ENCODE results near the gene PHACTR3. TPM values are rescaled to one million over a fixed set of nuclear protein-coding genes. Genes with fewer than 3 reads are reported as not detected.
A peak's percentile ranks its signal among the peaks of the same experiment; 100 is the strongest.

Gene PHACTR3
- total RNA-seq, 1 donor from 2014 or later: 9.9 TPM

DNA sequence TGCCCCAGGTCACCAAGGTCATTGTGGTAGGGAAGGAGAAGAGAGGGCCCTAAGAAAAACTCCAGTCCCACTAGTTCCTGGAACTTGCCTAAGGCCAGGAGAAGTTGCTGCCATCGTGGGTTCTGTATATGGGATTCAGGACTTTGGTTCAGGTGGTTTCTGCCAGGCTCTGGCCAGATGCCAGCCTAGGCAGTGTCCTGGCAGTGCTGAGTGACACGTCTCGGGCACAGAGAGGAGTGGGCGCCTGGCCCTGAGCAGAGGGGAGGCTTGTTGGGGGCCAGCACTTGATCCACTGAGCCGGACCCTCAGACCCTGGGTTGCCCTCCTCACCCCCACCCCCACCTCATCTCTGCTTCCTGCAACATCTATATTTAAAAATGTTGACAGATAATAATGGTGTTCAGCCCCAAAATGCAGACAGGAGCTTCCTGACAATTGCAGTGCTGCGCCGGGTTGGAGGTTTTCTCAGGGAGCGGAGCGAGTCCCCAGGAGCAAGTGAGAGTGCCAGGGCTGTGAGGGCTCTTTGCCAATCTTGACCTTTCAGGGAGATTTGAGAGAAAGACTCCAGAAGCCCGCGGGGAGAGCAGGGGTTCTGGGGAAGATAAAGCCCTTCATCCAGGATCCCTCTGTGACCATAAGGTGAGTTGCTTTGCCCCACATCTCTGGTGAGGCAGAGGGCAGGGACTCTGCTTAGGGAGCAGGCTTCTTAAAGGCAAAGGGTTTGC is 71.9 kb downstream of the PHACTR3 start:
- DNase-seq (ENCODE audit: missing footprints): no peak
- ATAC-seq: peak; percentile 20
- intact Hi-C loops (cut with DNase I): no loop called here

DNA sequence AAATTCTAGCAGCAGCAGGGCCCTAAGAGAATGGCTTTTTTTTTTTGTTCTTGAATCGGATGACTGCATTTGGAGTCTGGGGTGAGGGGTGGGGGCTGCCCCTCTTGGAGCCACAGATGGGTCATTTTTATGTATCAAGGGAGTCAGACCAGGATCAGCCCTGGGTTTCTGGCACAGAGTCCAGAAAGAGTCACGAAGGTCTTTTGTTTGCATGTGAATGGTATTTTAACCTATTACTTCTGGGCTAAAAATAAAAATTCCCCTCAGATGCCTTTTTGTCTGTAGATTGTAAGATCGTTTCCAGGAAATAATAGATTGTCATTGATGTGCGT is 72.5 kb downstream of the PHACTR3 start:
- DNase-seq (ENCODE audit: missing footprints): no peak
- intact Hi-C loops (cut with DNase I): no loop called here
- ATAC-seq: no peak

DNA sequence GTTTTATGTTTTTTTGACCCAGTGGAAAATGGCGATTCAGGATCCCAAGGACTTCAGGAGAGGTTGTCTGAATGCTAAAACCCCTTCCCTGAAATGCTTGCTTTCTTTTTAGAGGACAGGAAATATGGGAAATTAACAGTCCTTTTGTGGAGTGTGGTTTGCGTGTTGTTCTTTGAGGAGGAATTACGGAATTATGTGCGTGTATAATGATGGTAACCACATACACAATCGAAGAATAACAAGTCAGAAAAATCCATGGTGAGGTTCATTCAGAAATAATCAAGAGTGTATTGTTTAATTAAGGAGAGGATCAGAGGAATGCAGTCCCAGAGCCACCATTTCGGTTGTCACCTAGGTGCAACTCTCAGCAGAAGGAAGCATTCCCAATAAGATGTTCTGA is 73.2 kb downstream of the PHACTR3 start:
- intact Hi-C loops (cut with DNase I): no loop called here
- no peak for ATAC-seq
- DNase-seq (ENCODE audit: missing footprints): no peak

DNA sequence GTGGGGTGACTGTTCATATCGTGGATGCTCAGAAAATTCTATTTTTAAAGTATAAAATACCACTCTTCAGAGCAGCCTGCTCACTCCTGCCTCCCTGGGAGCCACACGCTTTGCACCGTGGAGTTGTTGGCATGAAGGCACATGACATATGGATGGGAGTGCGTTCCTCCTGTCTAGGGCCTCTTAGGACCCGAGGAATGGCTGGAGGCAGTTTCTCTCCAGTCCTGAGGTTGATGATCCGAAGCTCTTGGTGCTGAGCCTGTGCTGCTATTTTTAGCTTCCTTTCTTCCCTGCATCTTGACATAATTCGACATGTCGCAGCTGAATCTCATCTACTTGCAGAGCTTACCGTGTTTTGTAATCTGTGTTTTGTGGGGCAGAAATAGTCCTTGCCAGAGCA is 73.9 kb downstream of the PHACTR3 start:
- no peak for ATAC-seq
- intact Hi-C loops (cut with DNase I): no loop called here
- DNase-seq (ENCODE audit: missing footprints): no peak

DNA sequence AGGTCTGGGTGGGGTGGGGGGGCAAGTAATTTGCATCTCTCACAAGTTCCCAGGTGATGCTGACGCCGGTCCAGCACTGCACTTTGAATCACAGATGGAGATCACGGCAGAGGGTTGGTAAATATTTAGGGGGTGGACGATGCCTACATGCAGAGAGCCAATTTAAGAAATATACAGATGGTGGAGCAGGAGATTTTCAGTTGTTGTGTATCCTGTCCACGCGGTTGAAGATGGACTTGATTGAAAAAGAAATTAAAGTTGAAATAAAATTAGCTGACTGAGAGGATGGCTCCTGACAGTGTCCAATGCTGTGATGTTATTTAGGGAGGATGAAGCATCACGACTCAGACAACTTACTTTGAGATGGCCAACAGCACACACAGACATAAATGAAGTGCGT is 74.6 kb downstream of the PHACTR3 start:
- intact Hi-C loops (cut with DNase I): no loop called here
- no peak for DNase-seq (ENCODE audit: missing footprints)
- ATAC-seq: no peak

DNA sequence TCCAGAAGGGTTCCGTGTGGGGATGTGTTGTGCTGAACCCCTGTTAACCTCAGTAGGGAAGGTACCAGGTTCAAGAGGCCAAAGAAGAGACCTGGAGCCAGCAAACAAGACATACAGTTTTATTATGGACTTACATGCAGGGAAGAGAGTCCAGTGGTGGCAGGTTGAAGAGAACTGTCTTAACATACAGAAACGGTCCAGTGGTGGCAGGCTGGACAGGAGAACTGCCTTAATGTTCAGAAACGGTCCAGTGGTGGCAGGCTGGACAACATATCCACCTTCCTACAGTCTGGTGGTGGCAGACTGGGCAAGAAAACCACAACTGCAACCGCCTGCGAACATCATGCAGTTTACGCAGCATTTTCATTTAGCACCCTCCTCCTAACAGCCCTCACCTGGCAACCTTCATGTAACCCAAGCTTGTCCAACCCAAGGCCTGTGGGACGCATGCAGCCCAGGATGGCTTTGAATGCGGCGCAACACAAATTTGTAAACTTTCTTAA is 75.9 kb downstream of the PHACTR3 start:
- intact Hi-C loops (cut with DNase I): no loop called here
- DNase-seq (ENCODE audit: missing footprints): no peak
- ATAC-seq: no peak

- intact Hi-C loops (cut with DNase I): no loop called here
- ATAC-seq (no peak), DNase-seq (ENCODE audit: missing footprints) (no peak)
These were observed 76.5 kb downstream of the PHACTR3 start for GRCh38 chr20:59680852-59681251.

GRCh38 chr20:59682603-59683002 is 78.3 kb downstream of the PHACTR3 start:
- intact Hi-C loops (cut with DNase I): no loop called here
- ATAC-seq (no peak), DNase-seq (ENCODE audit: missing footprints) (no peak)

GRCh38 chr20:59683181-59683580 is 78.8 kb downstream of the PHACTR3 start:
- no peak for DNase-seq (ENCODE audit: missing footprints)
- intact Hi-C loops (cut with DNase I): no loop called here
- no peak for ATAC-seq

- no peak for DNase-seq (ENCODE audit: missing footprints)
- ATAC-seq: no peak
- intact Hi-C loops (cut with DNase I): no loop called here
These were observed 80.4 kb downstream of the PHACTR3 start for GRCh38 chr20:59684685-59685242.

GRCh38 chr20:59686404-59687346 is 82.3 kb downstream of the PHACTR3 start:
- DNase-seq (ENCODE audit: missing footprints): no peak
- intact Hi-C loops (cut with DNase I): no loop called here
- ATAC-seq: no peak

DNA sequence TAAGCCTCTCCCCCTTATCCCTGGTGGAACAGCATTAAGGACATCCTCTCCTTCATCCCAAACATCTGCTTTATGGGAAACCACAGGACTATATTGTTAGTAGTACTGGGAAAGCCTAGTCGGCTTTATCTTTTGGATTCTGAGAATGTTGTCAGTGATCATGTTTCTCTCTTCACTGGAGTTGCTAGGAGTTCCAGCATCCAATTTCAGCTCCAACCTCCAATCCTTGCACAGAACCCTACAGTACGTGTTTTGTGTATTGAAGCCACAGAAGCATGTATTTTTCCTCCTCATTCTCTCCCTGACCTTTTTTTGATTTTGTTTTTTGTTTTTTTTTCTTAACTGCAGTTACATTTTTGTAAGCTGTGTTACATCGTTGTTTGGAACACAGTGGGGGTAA is 84.0 kb downstream of the PHACTR3 start:
- no peak for ATAC-seq
- DNase-seq (ENCODE audit: missing footprints): no peak
- intact Hi-C loops (cut with DNase I): no loop called here

GRCh38 chr20:59688999-59689398 is 84.7 kb downstream of the PHACTR3 start:
- ATAC-seq: peak; percentile 37

GRCh38 chr20:59690101-59690500 is 85.8 kb downstream of the PHACTR3 start:
- ATAC-seq (no peak), DNase-seq (ENCODE audit: missing footprints) (no peak)
- intact Hi-C loops (cut with DNase I): loop anchor here (5.0 kb wide), 2 partner anchors 62 to 83 kb away; no protein-coding TSS in a partner anchor

More at GRCh38 chr20:59688999-59689398, 84.7 kb downstream of the PHACTR3 start:
- intact Hi-C loops (cut with DNase I): no loop called here
- no peak for DNase-seq (ENCODE audit: missing footprints)

DNA sequence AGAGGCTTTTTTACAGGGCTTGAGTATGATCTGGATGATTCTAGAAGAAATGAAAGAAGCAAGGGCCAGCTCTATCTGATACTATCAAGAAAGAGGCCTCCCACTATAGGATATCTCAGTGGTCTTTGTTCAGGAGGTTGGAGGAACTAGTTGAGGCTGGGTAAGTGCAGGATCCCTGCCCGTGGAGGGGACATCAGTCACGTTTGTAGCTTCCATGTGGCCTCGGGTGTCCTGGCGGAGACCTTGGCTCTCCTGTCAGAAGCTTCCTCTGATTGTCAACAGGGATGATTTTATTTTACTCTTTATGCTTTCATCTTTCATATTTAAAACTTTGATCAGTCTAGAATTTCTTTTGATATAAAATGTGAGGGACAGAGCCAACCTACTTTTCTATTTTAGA is 86.6 kb downstream of the PHACTR3 start:
- ATAC-seq: no peak
- intact Hi-C loops (cut with DNase I): loop anchor here (5.0 kb wide), 2 partner anchors 61 to 84 kb away; no protein-coding TSS in a partner anchor
- DNase-seq (ENCODE audit: missing footprints): no peak

DNA sequence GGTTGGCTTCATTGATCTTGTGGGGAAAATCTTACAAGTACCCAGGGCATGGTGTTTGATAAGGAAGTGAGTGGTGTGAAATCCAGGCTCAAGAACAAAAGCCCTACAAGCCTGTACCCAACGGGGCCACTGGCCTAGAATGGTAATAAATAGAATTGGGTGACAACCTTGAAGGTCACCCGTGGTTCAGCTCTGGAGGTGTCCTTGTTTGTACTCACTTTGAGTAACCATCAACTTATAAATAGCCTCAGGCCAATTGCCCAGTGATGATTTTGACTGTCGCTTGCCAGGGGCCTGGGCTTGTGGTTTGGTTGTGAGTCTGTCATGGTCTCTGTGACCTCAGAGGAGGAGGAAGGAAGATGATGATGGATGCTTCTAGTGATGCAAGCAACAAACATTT is 87.8 kb downstream of the PHACTR3 start:
- DNase-seq (ENCODE audit: missing footprints): no peak
- intact Hi-C loops (cut with DNase I): loop anchor here (5.0 kb wide), 2 partner anchors 60 to 85 kb away; no protein-coding TSS in a partner anchor
- ATAC-seq: peak; percentile 84

DNA sequence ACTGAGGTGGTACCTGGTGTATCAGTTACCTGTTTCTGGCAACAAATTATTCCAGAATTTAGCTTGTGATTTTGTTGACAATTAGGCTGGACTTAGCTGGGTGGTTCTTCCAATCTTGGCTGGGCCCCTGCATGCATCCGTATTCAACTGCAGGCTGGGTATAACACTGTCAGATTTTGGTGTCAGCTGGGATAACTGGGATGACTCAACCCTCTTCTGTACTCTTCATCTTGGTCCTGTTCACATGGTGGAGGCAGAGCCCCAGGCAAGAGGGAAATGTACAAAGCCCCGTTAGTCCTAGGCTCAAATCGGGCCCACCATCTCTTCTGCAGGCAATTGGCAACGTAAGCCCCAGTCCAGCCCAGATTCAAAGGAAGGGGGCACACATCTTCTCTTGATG is 89.2 kb downstream of the PHACTR3 start:
- DNase-seq (ENCODE audit: missing footprints) (no peak), ATAC-seq (no peak)
- intact Hi-C loops (cut with DNase I): loop anchor here (5.0 kb wide), 2 partner anchors 59 to 86 kb away; no protein-coding TSS in a partner anchor

DNA sequence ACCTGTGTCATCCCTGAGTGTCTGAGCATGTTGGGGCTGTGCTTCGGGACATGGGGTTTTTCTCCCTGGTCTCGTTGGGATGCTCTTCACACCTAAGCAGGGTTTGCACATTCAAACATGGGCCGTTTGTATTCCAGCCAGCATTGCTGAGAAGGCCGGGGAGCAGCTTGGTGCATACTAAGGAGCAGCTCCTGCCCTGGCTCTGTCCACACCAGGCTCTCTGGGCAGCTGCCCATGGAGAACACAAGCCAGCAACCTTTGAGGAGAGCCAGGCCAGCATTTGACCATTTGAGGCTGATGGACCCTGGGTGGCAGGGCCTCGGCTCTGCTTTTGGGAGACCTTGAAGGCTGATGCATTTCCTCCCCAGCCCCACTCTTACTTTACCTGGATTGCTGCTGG is 92.1 kb downstream of the PHACTR3 start:
- no peak for ATAC-seq
- intact Hi-C loops (cut with DNase I): no loop called here
- no peak for DNase-seq (ENCODE audit: missing footprints)

DNA sequence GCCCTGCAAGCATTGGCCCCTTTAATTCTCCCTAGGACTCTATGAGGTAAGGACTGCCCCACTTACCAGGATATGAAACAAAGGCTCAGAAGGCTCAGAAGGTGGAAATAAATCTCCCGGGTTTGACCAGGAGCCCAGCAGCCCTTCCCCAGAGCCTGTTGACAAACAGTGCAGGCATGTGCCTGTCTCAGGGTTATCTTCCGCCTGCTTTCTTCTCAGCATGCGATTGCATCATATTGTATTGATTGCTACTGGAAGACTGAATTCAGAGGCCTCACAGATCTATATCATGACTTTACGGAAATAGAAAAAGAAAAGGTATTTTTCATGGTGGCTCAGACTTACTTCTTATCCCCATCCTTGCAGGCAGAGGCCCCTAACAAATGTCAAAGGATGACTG is 92.7 kb downstream of the PHACTR3 start:
- intact Hi-C loops (cut with DNase I): no loop called here
- no peak for DNase-seq (ENCODE audit: missing footprints)
- no peak for ATAC-seq

Data from Right ventricle myocardium inferior (tissue), 1 donor.